ENCODE measurements around the gene LHX6.

The LHX6 gene

GRCh38 chr9:122228568-122229484 is at the start of gene LHX6:
TSS of gene LHX6 (minus strand) at chr9:122228957. CDS start at chr9:122228740, 217 bp downstream.
- no peak for DNase-seq

- no peak for DNase-seq
Measured at GRCh38 chr9:122277285-122277897, 48.6 kb upstream of the LHX6 start.

GRCh38 chr9:122276096-122276495 is 47.3 kb upstream of the LHX6 start:
- no peak for DNase-seq

GRCh38 chr9:122274055-122274454 is 45.3 kb upstream of the LHX6 start:
- no peak for DNase-seq

GRCh38 chr9:122268041-122268814 is 39.5 kb upstream of the LHX6 start:
- DNase-seq, result no peak

- DNase-seq, result no peak
Measured at GRCh38 chr9:122265149-122265915, 36.6 kb upstream of the LHX6 start.

- DNase-seq, result peak; percentile 53
Measured at GRCh38 chr9:122264360-122265148, 35.8 kb upstream of the LHX6 start, which contains the start of the genes MRRF and RBM18. TSS of gene MRRF (plus strand) at chr9:122264882. CDS start at chr9:122270892, 6,010 bp downstream. TSS of gene RBM18 (minus strand) at chr9:122264840. CDS start at chr9:122261492, 3,348 bp downstream.

- no peak for DNase-seq
Measured at GRCh38 chr9:122263699-122264349, 35.1 kb upstream of the LHX6 start.

- DNase-seq, result no peak
Measured at GRCh38 chr9:122262073-122262472, 33.3 kb upstream of the LHX6 start.

- peak; percentile 1 for DNase-seq
Measured at GRCh38 chr9:122261469-122261881, 32.7 kb upstream of the LHX6 start.

- no peak for DNase-seq
Measured at GRCh38 chr9:122258886-122259415, 30.2 kb upstream of the LHX6 start.

GRCh38 chr9:122256206-122256605 is 27.4 kb upstream of the LHX6 start:
- no peak for DNase-seq

- no peak for DNase-seq
Measured at GRCh38 chr9:122254761-122255160, 26.0 kb upstream of the LHX6 start.

- DNase-seq, result no peak
Measured at GRCh38 chr9:122252796-122253195, 24.0 kb upstream of the LHX6 start.

GRCh38 chr9:122251351-122251750 is 22.6 kb upstream of the LHX6 start:
- DNase-seq, result no peak

GRCh38 chr9:122248448-122248865 is 19.7 kb upstream of the LHX6 start:
- no peak for DNase-seq

- no peak for DNase-seq
Measured at GRCh38 chr9:122246666-122247065, 17.9 kb upstream of the LHX6 start.

GRCh38 chr9:122244349-122244748 is 15.6 kb upstream of the LHX6 start:
- DNase-seq, result no peak

GRCh38 chr9:122239722-122240121 is 11.0 kb upstream of the LHX6 start:
- DNase-seq, result no peak

GRCh38 chr9:122236681-122237080 is 7.9 kb upstream of the LHX6 start:
- DNase-seq, result no peak

Data from NCI-H446 treated with DMSO at 0.1 percent for 48 hours (cell line).